Lower leg skin (tissue), 3 donors: ENCODE data around the gene MRAP2.

ENCODE experiments used
- CTCF ChIP-seq, 3 donors: fragments of 450-650 bp; IDR thresholded peaks; one replicate each; pipeline ENCODE4 v1.5.1; 2016; ENCODE audit warnings: antibody characterized with exemption in 3 of 3, mild to moderate bottlenecking in 3 of 3, moderate library complexity in 2 of 3
- POLR2A ChIP-seq, 2 donors: fragments of 450-650 bp; IDR thresholded peaks; one replicate each; pipeline ENCODE4 v1.6.1; 2016 to 2017; ENCODE audit warnings: antibody characterized with exemption in 2 of 2, mild to moderate bottlenecking in 1 of 2, moderate library complexity in 1 of 2

- TF ChIP-seq CTCF (IDR thresholded peaks at IDR 0.05), result no peak
- no peak for TF ChIP-seq POLR2A (IDR thresholded peaks at IDR 0.05)
Measured at GRCh38 chr6:84018453-84019061, 15.0 kb upstream of the MRAP2 start.
